Endothelial cell of umbilical vein (primary cell): ENCODE results near the gene LCN2. TPM values are rescaled to one million over a fixed set of nuclear protein-coding genes. Genes with fewer than 3 reads are reported as not detected.
A peak's percentile ranks its signal among the peaks of the same experiment; 100 is the strongest.

ENCODE experiments used
- BruUV-seq: library from RNA; stranded (reverse); fragments of 400-500 nt; replicated peaks from 2 replicates; lab custom pipeline; 2021; lab: Mats Ljungman, UMichigan
- CTCF ChIA-PET: fragments of 300-600, 350-600 bp; sonication (Branson Sonifier 250); formaldehyde crosslinking; loops from one replicate; lab custom pipeline; 2021; ENCODE audit warnings: antibody characterized with exemption, inconsistent platforms; lab: Charles Lee
- POLR2A ChIA-PET: fragments of 300-600, 350-600 bp; sonication (Branson Sonifier 250); formaldehyde crosslinking; loops from one replicate; lab custom pipeline; 2021; ENCODE audit warnings: antibody characterized with exemption, inconsistent platforms; lab: Charles Lee
- DNase-seq: peaks from one replicate; pipeline ENCODE4 v3.0.0-alpha.2; 2011; ENCODE audit warnings: low read depth, low spot score
- FAIRE-seq: peaks from 2 replicates; lab custom pipeline; 2011; peaks lifted over from hg19 to GRCh38; lab: Jason Lieb, UNC
- H2AFZ ChIP-seq: 2 replicates; pipeline ENCODE4 v1.6.0; 2012; ENCODE audit warnings: low read depth, low read length, control low read depth, inconsistent platforms
- H3K27ac ChIP-seq: 2 replicates; pipeline ENCODE4 v1.5.1; 2011; ENCODE audit warnings: low read depth, mild to moderate bottlenecking, control low read depth, low read length, moderate library complexity; ENCODE audit not compliant: insufficient read depth
- H3K27me3 ChIP-seq, 2 experiments: 2 replicates each; pipeline versions ENCODE4 v1.6.0 to v1.6.1; 2011; ENCODE audit warnings: low read length in 2 of 2, mixed read lengths in 1 of 2; ENCODE audit not compliant: control insufficient read depth in 2 of 2, insufficient read depth in 2 of 2
- H3K36me3 ChIP-seq, 2 experiments: 2 replicates in 1 of 2; 3 replicates in 1 of 2; pipeline ENCODE4 v1.5.1; 2011; ENCODE audit warnings: low read length in 2 of 2, mild to moderate bottlenecking in 1 of 2, moderate library complexity in 1 of 2; ENCODE audit not compliant: control insufficient read depth in 2 of 2, insufficient read depth in 2 of 2; ENCODE audit errors: extremely low read depth in 1 of 2
- H3K4me1 ChIP-seq: 3 replicates; pipeline ENCODE4 v1.5.1; 2011; ENCODE audit warnings: mild to moderate bottlenecking, low read length; ENCODE audit not compliant: control insufficient read depth, insufficient read depth; ENCODE audit errors: extremely low read depth
- H3K4me2 ChIP-seq: 2 replicates; pipeline ENCODE4 v1.6.1; 2011; ENCODE audit warnings: low read length, control low read depth, mixed read lengths; ENCODE audit not compliant: insufficient read depth
- H3K4me3 ChIP-seq, 3 experiments: fragments of 200-600 bp in 1 of 3; sonication (generic), shearing (Covaris generic) in 1 of 3; replicated peaks in 1 of 3; 2 replicates each; pipeline ENCODE4 v1.5.1; 2011 to 2016; ENCODE audit warnings: control low read depth in 3 of 3, low read length in 3 of 3, mild to moderate bottlenecking in 2 of 3, inconsistent platforms in 1 of 3, low read depth in 1 of 3, moderate library complexity in 1 of 3; ENCODE audit not compliant: insufficient read depth in 1 of 3
- H3K79me2 ChIP-seq: 2 replicates; pipeline ENCODE4 v1.6.0; 2012; ENCODE audit warnings: low read length, inconsistent platforms; ENCODE audit not compliant: control insufficient read depth, insufficient read depth
- H3K9ac ChIP-seq: replicated peaks from 2 replicates; pipeline ENCODE3; 2011; ENCODE audit warnings: low read length, control low read depth; ENCODE audit not compliant: insufficient read depth; ENCODE audit errors: extremely low read depth
- H3K9me1 ChIP-seq: replicated peaks from 3 replicates; pipeline ENCODE4 v1.6.0; 2011; ENCODE audit warnings: mild to moderate bottlenecking, low read length; ENCODE audit not compliant: control insufficient read depth, insufficient read depth; ENCODE audit errors: extremely low read depth
- H3K9me3 ChIP-seq: replicated peaks from 2 replicates; pipeline ENCODE4 v1.5.1; 2012; ENCODE audit warnings: low read length, inconsistent platforms; ENCODE audit not compliant: control insufficient read depth, insufficient read depth
- H4K20me1 ChIP-seq: replicated peaks from 2 replicates; pipeline ENCODE3; 2011; ENCODE audit warnings: mild to moderate bottlenecking, low read length; ENCODE audit not compliant: control insufficient read depth, insufficient read depth; ENCODE audit errors: extremely low read depth
- EZH2 ChIP-seq: IDR thresholded peaks from 2 replicates; pipeline ENCODE4 v1.6.1; 2012; ENCODE audit warnings: borderline replicate concordance, low read depth, mild to moderate bottlenecking, moderate library complexity, low read length, inconsistent platforms; ENCODE audit not compliant: severe bottlenecking
- GATA2 ChIP-seq: IDR thresholded peaks from 2 replicates; pipeline ENCODE4 v1.7.0; 2011; ENCODE audit warnings: low read depth, mild to moderate bottlenecking, moderate library complexity, mixed read lengths, low read length; ENCODE audit not compliant: insufficient read length, insufficient read depth
- MYC ChIP-seq: IDR thresholded peaks from one replicate; pipeline ENCODE4 v1.6.1; 2011; ENCODE audit warnings: mild to moderate bottlenecking, low read depth, low read length
- dilution Hi-C: fragments of 300-500 bp; cut with MboI; formaldehyde crosslinking; loops from one replicate; pipeline ENCODE4 v1.15.0; 2019; ENCODE audit warnings: low sequenced_read_pairs; ENCODE audit not compliant: extremely low pct_ligation_motif_present
- intact Hi-C: fragments of 100-400 bp; cut with micrococcal nuclease; formaldehyde crosslinking; loops from one replicate; pipeline ENCODE4 v1.10.0; 2022
- polyA plus RNA-seq, 4 experiments: library from polyadenylated mRNA; depleted of rRNA in 3 of 4; stranded (reverse) in 3 of 4; unstranded in 1 of 4; fragments of >200 nt; gene quantifications; 2 replicates each; pipeline versions ENCODE4 v1.2.1 to v1.2.3, GENCODE V29; 2011 to 2012; ENCODE audit warnings: missing spikeins in 1 of 4
- total RNA-seq: library from RNA; stranded (reverse); gene quantifications from 2 replicates; pipeline ENCODE4 v1.2.3, GENCODE V29; 2021
- TF ChIP-seq, protein P1 (sequence below): IDR thresholded peaks from 2 replicates; pipeline ENCODE4 v1.6.1; 2011; ENCODE audit not compliant: insufficient read depth, insufficient read length
- TF ChIP-seq, protein P2 (sequence below), 2 donors: IDR thresholded peaks; 1 replicate in 1 of 2; 2 replicates in 1 of 2; pipeline ENCODE4 v1.5.1; 2011; ENCODE audit warnings: low read length in 2 of 2, mild to moderate bottlenecking in 2 of 2, moderate library complexity in 2 of 2, control low read depth in 1 of 2, inconsistent platforms in 1 of 2, low read depth in 1 of 2; ENCODE audit not compliant: insufficient read depth in 1 of 2; ENCODE audit errors: extremely low read depth in 1 of 2

The LCN2 gene
- total and polyA plus RNA-seq, 2 donors (not counting 3 experiments of a cell fraction or from before 2014, with no cell fraction given) = not detected

DNA sequence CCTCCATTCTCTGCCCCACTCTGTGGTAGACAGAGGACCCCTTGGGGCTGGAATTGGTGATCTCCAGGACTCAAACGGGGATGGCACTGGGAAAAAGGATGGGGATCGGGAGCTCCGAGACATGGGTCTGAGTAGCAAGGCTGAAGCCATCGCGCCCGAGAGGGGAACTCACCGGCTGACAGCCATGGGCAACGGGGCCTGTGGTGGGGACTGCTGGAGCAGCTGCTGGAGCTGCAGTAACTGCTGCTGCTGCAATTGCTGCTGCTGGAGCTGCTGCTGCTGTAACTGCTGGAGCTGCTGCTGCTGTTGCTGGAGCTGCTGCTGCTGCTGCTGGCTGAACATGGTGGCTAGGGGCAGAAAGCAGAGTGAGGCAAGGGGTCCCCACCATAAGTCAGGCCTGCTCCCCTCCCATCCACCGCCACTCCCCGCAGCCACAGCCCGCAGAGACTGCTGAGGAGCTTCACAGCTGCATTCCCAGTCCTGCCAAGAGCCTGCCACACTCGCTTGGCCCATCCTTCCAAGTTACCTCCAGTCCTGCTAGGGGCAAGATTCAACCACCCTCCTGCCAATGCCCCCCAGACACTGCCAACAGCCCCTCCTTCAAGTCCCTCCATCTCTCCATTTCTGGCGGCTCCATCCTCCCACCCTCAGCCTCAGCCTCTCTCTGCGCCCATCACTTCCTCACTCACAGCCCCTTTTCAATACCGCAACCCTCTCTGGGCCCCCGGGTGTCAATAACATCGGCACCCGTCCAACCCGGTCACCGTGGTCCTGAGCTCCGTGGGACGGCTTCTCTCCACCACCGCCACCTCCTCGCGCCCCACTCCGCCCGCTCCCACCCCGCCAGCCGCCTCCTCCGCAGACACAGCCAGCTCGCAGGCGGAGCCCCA lies 41.5 kb downstream of the LCN2 start:
- FAIRE-seq (no peak), DNase-seq (no peak)
- Histone ChIP-seq H3K9ac (peak overlapping the region; percentile 82), H3K9me3 (no peaks in the 10 kb centered on the region), H3K79me2 (peaks cover 17% of the 10 kb centered on the region), H3K9me1 (no peaks in the 10 kb centered on the region), H4K20me1 (no peaks in the 10 kb centered on the region), H3K36me3 (peaks cover 7 to 15% of the 10 kb centered on the region in 2 experiments), H3K4me2 (peak overlapping the region; percentile 57), H3K4me3 (peak overlapping the region; percentile 70 to 89 (median 76)), H3K27me3 (no peaks in the 10 kb centered on the region), H2AFZ (peak overlapping the region; percentile 94), H3K27ac (no peak overlapping the region), H3K4me1 (peaks cover 11% of the 10 kb centered on the region)
- ChIA-PET POLR2A (no interaction called here), CTCF (interaction anchor here (0.5 to 1.9 kb wide), 12 partner anchors 10 to 253 kb away, joined by 3 to 6 read pairs (median 3); no protein-coding TSS in a partner anchor)
- TF ChIP-seq MYC (no peak), EZH2 (no peak), GATA2 (no peak)
- TF ChIP-seq, protein P1, sequence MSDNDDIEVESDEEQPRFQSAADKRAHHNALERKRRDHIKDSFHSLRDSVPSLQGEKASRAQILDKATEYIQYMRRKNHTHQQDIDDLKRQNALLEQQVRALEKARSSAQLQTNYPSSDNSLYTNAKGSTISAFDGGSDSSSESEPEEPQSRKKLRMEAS = no peak
- TF ChIP-seq, protein P2, sequence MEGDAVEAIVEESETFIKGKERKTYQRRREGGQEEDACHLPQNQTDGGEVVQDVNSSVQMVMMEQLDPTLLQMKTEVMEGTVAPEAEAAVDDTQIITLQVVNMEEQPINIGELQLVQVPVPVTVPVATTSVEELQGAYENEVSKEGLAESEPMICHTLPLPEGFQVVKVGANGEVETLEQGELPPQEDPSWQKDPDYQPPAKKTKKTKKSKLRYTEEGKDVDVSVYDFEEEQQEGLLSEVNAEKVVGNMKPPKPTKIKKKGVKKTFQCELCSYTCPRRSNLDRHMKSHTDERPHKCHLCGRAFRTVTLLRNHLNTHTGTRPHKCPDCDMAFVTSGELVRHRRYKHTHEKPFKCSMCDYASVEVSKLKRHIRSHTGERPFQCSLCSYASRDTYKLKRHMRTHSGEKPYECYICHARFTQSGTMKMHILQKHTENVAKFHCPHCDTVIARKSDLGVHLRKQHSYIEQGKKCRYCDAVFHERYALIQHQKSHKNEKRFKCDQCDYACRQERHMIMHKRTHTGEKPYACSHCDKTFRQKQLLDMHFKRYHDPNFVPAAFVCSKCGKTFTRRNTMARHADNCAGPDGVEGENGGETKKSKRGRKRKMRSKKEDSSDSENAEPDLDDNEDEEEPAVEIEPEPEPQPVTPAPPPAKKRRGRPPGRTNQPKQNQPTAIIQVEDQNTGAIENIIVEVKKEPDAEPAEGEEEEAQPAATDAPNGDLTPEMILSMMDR (IDR thresholded peaks at IDR 0.05; ENCODE audit: extremely low read depth in 1 of 2, insufficient read depth in 1 of 2, low read depth in 1 of 2, low read length in 2 of 2) = no peak
- dilution Hi-C loops (no loop called here), intact Hi-C loops (loop anchor here (1.0 to 2.0 kb wide), 2 partner anchors 7 to 30 kb away; partner anchors contain the start of gene BBLN)
- BruUV-seq = no TSS peak
